BE2C (cell line): ENCODE data around the gene OR52B2.
"Not testable (repeated sequence)": the region's sequence is repeated elsewhere in the genome, so short reads cannot be mapped to it uniquely, and the experiment has no call there.

Source experiments
- DNase-seq: peaks from one replicate; pipeline ENCODE4 v3.0.0-alpha.2; 2020
- H3K27me3 ChIP-seq: fragments of 250-450 bp; sonication (Bioruptor Pico); 2 replicates; pipeline ENCODE4 v1.5.1; 2020; ENCODE audit warnings: mild to moderate bottlenecking
- H3K36me3 ChIP-seq: fragments of 250-450 bp; sonication (Bioruptor Pico); 2 replicates; pipeline ENCODE4 v1.5.1; 2020; ENCODE audit warnings: mild to moderate bottlenecking
- H3K4me1 ChIP-seq: fragments of 250-450 bp; sonication (Bioruptor Pico); 2 replicates; pipeline ENCODE4 v1.5.1; 2020
- H3K4me3 ChIP-seq: 2 replicates; pipeline ENCODE4 v1.5.1; 2011; ENCODE audit warnings: low read depth, low read length
- H3K9me3 ChIP-seq: fragments of 250-450 bp; sonication (Bioruptor Pico); 2 replicates; pipeline ENCODE4 v1.5.1; 2020
- TF ChIP-seq, protein P1 (sequence below): IDR thresholded peaks from 2 replicates; pipeline ENCODE4 v1.5.1; 2012; ENCODE audit warnings: mild to moderate bottlenecking, low read depth, low read length

OR52B2 gene

DNA sequence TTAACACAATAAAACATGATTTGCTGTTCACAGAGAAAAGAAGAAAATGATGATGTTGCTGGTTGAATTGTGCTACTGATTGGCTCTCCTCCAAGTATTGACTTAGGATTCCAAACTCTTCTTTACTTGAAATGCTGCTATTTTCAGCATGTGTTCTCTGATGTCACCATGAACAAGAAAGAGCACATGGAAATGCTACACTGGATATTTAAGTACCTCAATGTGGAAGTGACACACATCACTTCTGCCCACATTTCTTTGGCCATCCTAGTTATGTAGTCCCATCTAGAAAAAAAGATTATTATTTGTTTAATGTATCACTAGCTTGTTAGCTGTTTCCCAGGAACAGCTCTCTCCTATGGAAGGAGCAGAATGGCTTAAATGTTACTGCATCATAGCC, 27.2 kb downstream of the OR52B2 start:
- no peaks in the 10 kb centered on the region for H3K36me3 ChIP-seq
- no peak overlapping the region for H3K4me3 ChIP-seq
- H3K27me3 ChIP-seq = no peaks in the 10 kb centered on the region
- TF ChIP-seq, protein P1, sequence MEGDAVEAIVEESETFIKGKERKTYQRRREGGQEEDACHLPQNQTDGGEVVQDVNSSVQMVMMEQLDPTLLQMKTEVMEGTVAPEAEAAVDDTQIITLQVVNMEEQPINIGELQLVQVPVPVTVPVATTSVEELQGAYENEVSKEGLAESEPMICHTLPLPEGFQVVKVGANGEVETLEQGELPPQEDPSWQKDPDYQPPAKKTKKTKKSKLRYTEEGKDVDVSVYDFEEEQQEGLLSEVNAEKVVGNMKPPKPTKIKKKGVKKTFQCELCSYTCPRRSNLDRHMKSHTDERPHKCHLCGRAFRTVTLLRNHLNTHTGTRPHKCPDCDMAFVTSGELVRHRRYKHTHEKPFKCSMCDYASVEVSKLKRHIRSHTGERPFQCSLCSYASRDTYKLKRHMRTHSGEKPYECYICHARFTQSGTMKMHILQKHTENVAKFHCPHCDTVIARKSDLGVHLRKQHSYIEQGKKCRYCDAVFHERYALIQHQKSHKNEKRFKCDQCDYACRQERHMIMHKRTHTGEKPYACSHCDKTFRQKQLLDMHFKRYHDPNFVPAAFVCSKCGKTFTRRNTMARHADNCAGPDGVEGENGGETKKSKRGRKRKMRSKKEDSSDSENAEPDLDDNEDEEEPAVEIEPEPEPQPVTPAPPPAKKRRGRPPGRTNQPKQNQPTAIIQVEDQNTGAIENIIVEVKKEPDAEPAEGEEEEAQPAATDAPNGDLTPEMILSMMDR = no peak
- no peak for DNase-seq
- H3K4me1 ChIP-seq = no peaks in the 10 kb centered on the region
- no peaks in the 10 kb centered on the region for H3K9me3 ChIP-seq

DNA sequence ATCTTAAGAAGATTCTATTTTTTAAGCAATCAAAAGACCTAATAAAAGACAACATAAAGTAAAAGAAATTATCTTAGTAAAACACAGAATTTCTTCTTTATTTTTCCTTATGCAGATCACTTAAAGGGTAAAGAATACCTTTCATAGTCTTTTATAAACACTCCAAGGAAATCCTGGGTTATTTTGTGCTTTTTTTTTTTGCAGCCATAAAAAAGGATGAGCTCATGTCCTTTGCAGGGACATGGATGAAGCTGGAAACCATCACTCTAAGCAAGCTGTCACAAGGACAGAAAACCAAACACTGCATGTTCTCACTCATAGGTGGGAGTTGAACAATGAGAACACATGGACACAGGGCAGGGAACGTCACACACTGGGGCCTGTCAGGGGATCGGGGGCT, 34.2 kb downstream of the OR52B2 start:
- not testable (repeated sequence) for H3K9me3 ChIP-seq, H3K36me3 ChIP-seq, H3K27me3 ChIP-seq, DNase-seq, H3K4me3 ChIP-seq, H3K4me1 ChIP-seq

DNA sequence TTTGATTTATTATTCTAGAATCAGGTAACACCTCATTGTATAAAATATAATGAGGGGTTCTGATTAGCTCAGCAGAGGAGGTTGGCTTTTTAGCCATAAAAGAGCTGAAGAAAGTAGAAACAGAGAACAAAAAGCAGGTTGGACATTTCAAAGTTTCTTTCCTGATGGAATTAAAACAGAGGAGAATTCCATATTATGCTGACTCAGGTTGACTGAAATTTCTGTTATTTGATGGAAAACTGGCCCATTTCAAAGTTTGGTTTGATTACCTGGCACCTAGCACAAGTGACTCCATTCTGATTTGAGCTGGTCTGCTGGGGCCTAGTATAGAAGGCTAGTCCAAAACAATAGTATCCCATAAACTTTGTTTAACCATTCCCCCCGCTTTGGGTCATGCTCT, 37.7 kb downstream of the OR52B2 start:
- H3K4me3 ChIP-seq = no peak overlapping the region
- no peaks in the 10 kb centered on the region for H3K9me3 ChIP-seq
- no peaks in the 10 kb centered on the region for H3K27me3 ChIP-seq
- H3K4me1 ChIP-seq = no peaks in the 10 kb centered on the region
- H3K36me3 ChIP-seq = no peaks in the 10 kb centered on the region
- DNase-seq = no peak
- TF ChIP-seq, protein P1 = no peak

DNA sequence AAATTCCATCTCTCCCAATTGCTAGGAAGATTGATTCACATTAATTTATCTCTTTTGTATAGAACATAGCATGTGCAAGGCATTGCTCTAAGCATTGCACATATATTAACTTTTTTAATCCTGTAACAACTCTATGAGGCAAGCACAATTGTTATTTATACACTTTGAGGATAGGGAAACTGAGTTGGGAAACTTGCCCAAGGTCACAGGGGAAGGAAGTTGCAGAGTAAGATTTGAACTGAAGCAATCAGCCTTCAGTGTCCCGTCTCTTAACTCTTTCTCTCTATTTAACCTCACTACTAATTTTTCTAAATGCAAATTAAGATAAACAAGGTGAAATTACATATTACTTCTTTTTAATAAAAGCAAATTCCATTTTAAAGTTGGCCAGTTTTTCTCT, 40.5 kb downstream of the OR52B2 start:
- Histone ChIP-seq H3K36me3 (no peaks in the 10 kb centered on the region), H3K4me1 (no peaks in the 10 kb centered on the region), H3K27me3 (no peaks in the 10 kb centered on the region), H3K4me3 (no peak overlapping the region), H3K9me3 (no peaks in the 10 kb centered on the region)
- TF ChIP-seq, protein P1 = no peak
- DNase-seq = no peak

DNA sequence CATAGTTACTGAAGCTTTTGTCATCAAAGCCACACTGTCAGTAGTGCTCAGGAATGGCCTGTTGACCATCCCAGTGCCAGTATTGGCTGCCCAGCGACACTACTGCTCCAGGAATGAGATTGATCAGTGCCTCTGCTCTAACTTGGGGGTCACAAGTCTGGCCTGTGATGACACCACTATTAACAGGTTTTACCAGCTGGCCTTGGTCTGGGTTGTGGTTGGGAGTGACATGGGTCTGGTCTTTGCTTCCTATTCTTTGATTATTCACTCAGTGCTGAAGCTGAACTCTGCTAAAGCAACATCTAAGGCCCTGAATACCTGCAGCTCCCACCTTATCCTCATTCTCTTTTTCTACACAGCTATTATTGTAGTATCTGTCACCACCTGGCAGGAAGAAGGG, 41.1 kb downstream of the OR52B2 start:
- TF ChIP-seq, protein P1 = no peak
- no peaks in the 10 kb centered on the region for H3K36me3 ChIP-seq
- no peaks in the 10 kb centered on the region for H3K9me3 ChIP-seq
- no peak for DNase-seq
- H3K4me1 ChIP-seq = no peaks in the 10 kb centered on the region
- no peaks in the 10 kb centered on the region for H3K27me3 ChIP-seq
- H3K4me3 ChIP-seq = no peak overlapping the region

DNA sequence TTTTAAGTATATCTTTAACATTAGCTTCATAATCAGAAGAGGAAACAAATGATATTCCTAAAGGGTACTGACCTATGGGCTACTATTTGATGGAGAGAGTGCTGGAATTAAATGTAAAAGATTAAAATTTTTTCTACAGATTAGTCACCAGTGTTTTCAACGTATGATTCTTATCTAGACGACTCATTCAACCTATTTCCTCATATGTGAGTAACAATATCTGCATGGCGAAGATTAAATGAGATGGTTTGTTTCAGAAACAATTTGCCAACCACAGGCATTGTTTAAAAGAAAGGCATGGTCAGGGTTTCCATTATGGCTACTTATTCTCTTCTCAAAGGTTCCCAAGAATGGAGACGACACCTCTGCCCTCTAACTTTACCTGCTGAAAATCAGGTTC, 42.2 kb downstream of the OR52B2 start:
- Histone ChIP-seq H3K27me3 (no peaks in the 10 kb centered on the region), H3K4me1 (no peaks in the 10 kb centered on the region), H3K36me3 (no peaks in the 10 kb centered on the region), H3K4me3 (no peak overlapping the region), H3K9me3 (no peaks in the 10 kb centered on the region)
- DNase-seq = no peak
- TF ChIP-seq, protein P1 = no peak

DNA sequence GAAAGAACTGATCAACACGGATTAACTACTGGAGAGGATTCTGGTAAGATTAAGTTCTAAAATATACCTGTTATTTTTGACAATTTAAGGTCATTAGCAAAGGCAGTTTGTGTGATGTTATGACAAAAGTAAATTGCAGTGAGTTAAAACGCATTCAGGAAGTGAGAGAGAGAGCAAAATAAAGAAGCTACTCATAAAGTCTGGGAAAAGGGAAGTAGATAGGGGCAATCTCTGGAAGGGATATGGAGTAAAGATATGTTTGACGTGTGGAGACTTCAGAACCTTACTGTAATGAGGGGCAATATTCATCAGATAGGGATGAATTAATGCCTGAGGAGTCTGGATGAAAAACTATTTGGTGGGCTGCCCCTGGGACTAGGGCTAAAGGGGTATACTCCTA, 45.9 kb downstream of the OR52B2 start:
- no peak overlapping the region for H3K4me3 ChIP-seq
- TF ChIP-seq, protein P1 = no peak
- no peaks in the 10 kb centered on the region for H3K9me3 ChIP-seq
- no peak for DNase-seq
- H3K27me3 ChIP-seq = no peaks in the 10 kb centered on the region
- H3K4me1 ChIP-seq = no peaks in the 10 kb centered on the region
- no peaks in the 10 kb centered on the region for H3K36me3 ChIP-seq
